ENCODE data around the gene CYB561. TPM values are rescaled to one million over a fixed set of nuclear protein-coding genes. Genes with fewer than 3 reads are reported as not detected.

CYB561 gene
- total and polyA plus RNA-seq, 10 of the 15 experiments (the other 5 are each of a cell fraction or from before 2014, with no cell fraction given): 0.52 to 6.9 (median 2.5) TPM

DNA sequence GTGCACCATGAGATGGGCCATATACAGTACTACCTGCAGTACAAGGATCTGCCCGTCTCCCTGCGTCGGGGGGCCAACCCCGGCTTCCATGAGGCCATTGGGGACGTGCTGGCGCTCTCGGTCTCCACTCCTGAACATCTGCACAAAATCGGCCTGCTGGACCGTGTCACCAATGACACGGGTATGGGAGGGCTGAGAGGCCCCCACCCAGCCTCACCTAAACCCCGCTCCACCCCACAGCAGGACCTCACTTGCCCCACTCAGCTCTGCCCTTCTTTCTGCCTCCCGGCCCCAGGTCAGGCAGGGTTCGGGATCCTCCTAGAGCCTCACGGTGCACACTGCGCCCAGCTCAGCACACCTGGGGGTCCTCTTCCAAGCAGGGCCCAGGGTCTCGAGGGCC, 36.4 kb upstream of the CYB561 start:
- H3K27me3 ChIP-seq (replicated peaks in 1 of 2; ENCODE audit: control insufficient read depth in 2 of 2, insufficient read depth in 2 of 2, low read length in 1 of 2): peaks cover 6 to 7% of the 10 kb centered on the region in 2 experiments
- DNase-seq (ENCODE audit: low read depth, low spot score) (no peak), ATAC-seq (no peak), FAIRE-seq (no peak)
- H3K4me2 ChIP-seq (ENCODE audit: control insufficient read depth, insufficient read depth): no peak overlapping the region
- peaks cover 4% of the 10 kb centered on the region for H3K4me1 ChIP-seq (ENCODE audit: control insufficient read depth, insufficient read depth, low read length)
- WGBS (ENCODE audit: insufficient coverage, insufficient replicate concordance, low lambda C conversion rate, missing lambda C conversion rate): 44% methylated on average over 14 of the region's 16 CpGs
- ChIA-PET RAD21 (ENCODE audit: unreplicated experiment) (interaction anchor here (6.5 kb wide), 1 partner anchor 54 kb away, joined by 75 read pairs; no protein-coding TSS in a partner anchor), POLR2A (no interaction called here), SMC1A (ENCODE audit: uncharacterized antibody, unreplicated experiment) (interaction anchor here (1.3 kb wide), 1 partner anchor 101 kb away, joined by 3 read pairs; no protein-coding TSS in a partner anchor), CTCF (interaction anchor here (0.6 to 7.0 kb wide), 4 partner anchors 57 to 129 kb away, joined by 4 to 104 read pairs (median 5); no protein-coding TSS in a partner anchor)
- no peaks in the 10 kb centered on the region for H3K79me2 ChIP-seq (ENCODE audit: control insufficient read depth, insufficient read depth, low read length)
- no peak overlapping the region for H3K9ac ChIP-seq (ENCODE audit: control insufficient read depth, insufficient read depth, low read length)
- TF ChIP-seq, protein P1, sequence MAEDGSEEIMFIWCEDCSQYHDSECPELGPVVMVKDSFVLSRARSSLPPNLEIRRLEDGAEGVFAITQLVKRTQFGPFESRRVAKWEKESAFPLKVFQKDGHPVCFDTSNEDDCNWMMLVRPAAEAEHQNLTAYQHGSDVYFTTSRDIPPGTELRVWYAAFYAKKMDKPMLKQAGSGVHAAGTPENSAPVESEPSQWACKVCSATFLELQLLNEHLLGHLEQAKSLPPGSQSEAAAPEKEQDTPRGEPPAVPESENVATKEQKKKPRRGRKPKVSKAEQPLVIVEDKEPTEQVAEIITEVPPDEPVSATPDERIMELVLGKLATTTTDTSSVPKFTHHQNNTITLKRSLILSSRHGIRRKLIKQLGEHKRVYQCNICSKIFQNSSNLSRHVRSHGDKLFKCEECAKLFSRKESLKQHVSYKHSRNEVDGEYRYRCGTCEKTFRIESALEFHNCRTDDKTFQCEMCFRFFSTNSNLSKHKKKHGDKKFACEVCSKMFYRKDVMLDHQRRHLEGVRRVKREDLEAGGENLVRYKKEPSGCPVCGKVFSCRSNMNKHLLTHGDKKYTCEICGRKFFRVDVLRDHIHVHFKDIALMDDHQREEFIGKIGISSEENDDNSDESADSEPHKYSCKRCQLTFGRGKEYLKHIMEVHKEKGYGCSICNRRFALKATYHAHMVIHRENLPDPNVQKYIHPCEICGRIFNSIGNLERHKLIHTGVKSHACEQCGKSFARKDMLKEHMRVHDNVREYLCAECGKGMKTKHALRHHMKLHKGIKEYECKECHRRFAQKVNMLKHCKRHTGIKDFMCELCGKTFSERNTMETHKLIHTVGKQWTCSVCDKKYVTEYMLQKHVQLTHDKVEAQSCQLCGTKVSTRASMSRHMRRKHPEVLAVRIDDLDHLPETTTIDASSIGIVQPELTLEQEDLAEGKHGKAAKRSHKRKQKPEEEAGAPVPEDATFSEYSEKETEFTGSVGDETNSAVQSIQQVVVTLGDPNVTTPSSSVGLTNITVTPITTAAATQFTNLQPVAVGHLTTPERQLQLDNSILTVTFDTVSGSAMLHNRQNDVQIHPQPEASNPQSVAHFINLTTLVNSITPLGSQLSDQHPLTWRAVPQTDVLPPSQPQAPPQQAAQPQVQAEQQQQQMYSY (CRISPR knock-in tag; IDR thresholded peaks at IDR 0.05): no peak
- no peak for TF ChIP-seq EED (IDR thresholded peaks at IDR 0.05; ENCODE audit: low read depth)
- TF ChIP-seq PAX8 (IDR thresholded peaks at IDR 0.05): no peak
- TF ChIP-seq, protein P2, sequence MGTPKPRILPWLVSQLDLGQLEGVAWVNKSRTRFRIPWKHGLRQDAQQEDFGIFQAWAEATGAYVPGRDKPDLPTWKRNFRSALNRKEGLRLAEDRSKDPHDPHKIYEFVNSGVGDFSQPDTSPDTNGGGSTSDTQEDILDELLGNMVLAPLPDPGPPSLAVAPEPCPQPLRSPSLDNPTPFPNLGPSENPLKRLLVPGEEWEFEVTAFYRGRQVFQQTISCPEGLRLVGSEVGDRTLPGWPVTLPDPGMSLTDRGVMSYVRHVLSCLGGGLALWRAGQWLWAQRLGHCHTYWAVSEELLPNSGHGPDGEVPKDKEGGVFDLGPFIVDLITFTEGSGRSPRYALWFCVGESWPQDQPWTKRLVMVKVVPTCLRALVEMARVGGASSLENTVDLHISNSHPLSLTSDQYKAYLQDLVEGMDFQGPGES (IDR thresholded peaks at IDR 0.05): no peak
- TF ChIP-seq ZBED1 (IDR thresholded peaks at IDR 0.05; ENCODE audit: borderline replicate concordance): no peak
- TF ChIP-seq, protein P3, sequence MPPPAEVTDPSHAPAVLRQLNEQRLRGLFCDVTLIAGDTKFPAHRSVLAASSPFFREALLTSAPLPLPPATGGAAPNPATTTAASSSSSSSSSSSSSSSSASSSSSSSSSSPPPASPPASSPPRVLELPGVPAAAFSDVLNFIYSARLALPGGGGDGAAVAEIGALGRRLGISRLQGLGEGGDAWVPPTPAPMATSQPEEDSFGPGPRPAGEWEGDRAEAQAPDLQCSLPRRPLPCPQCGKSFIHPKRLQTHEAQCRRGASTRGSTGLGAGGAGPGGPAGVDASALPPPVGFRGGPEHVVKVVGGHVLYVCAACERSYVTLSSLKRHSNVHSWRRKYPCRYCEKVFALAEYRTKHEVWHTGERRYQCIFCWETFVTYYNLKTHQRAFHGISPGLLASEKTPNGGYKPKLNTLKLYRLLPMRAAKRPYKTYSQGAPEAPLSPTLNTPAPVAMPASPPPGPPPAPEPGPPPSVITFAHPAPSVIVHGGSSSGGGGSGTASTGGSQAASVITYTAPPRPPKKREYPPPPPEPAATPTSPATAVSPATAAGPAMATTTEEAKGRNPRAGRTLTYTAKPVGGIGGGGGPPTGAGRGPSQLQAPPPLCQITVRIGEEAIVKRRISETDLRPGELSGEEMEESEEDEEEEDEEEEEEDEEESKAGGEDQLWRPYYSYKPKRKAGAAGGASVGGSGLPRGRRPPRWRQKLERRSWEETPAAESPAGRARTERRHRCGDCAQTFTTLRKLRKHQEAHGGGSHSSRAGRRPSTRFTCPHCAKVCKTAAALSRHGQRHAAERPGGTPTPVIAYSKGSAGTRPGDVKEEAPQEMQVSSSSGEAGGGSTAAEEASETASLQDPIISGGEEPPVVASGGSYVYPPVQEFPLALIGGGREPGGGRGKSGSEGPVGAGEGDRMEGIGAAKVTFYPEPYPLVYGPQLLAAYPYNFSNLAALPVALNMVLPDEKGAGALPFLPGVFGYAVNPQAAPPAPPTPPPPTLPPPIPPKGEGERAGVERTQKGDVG (CRISPR knock-in tag; IDR thresholded peaks at IDR 0.05): no peak
- TF ChIP-seq ZSCAN29 (IDR thresholded peaks at IDR 0.05): no peak
- no peak for TF ChIP-seq RFX5 (IDR thresholded peaks at IDR 0.05; ENCODE audit: low read depth, low read length)
- TF ChIP-seq NBN (IDR thresholded peaks at IDR 0.05): no peak
- no peak for TF ChIP-seq TCF7 (IDR thresholded peaks at IDR 0.05; ENCODE audit: borderline replicate concordance)
- TF ChIP-seq CHD4 (IDR thresholded peaks at IDR 0.05): no peak
- no peak for TF ChIP-seq CREM (IDR thresholded peaks at IDR 0.05; ENCODE audit: low read depth)
- no peak for TF ChIP-seq EGR1 (IDR thresholded peaks at IDR 0.05; ENCODE audit: borderline replicate concordance in 1 of 2, low read depth in 2 of 2, low read length in 2 of 2)
- no peak overlapping the region for H2AFZ ChIP-seq (ENCODE audit: control insufficient read depth, low read depth, low read length)
- no peaks in the 10 kb centered on the region for H3K36me3 ChIP-seq (ENCODE audit: control insufficient read depth in 2 of 2, insufficient read depth in 2 of 2, low read length in 1 of 2)
- no peak overlapping the region for H3K27ac ChIP-seq (ENCODE audit: control insufficient read depth, insufficient read depth)
- no TSS peak for BruUV-seq (replicated peaks)
- intact Hi-C loops (cut with micrococcal nuclease; ENCODE audit: unreplicated experiment): no loop called here
- in situ Hi-C loops (cut with MboI): no loop called here
- H3K9me3 ChIP-seq (replicated peaks; ENCODE audit: control insufficient read depth, insufficient read depth, low read length): no peaks in the 10 kb centered on the region
- no peak overlapping the region for H3K4me3 ChIP-seq
- no peaks in the 10 kb centered on the region for H4K20me1 ChIP-seq (ENCODE audit: control insufficient read depth, insufficient read depth)

Measured in GM12878 (cell line).